HCT116 (cell line): ENCODE measurements around the gene ZGPAT.

Source experiments
- EZH2 ChIP-seq: fragments of 200-600 bp; sonication (generic); IDR thresholded peaks from 2 replicates; pipeline ENCODE4 v1.6.1; 2017; ENCODE audit warnings: antibody characterized with exemption, mixed run types
- JUND ChIP-seq: IDR thresholded peaks from 2 replicates; pipeline ENCODE4 v1.6.1; 2012
- SRF ChIP-seq: IDR thresholded peaks from 2 replicates; pipeline ENCODE4 v1.6.1; 2012; ENCODE audit warnings: low read depth
- TF ChIP-seq, protein P1 (sequence below): IDR thresholded peaks from 2 replicates; pipeline ENCODE4 v1.6.1; 2012; ENCODE audit warnings: low read depth
- TF ChIP-seq, protein P2 (sequence below), 3 experiments: fragments of 200-600 bp in 1 of 3; sonication (generic) in 1 of 3; IDR thresholded peaks in 2 of 3; conservative IDR thresholded peaks in 1 of 3; 2 replicates each; pipeline ENCODE4 v1.5.1; 2012 to 2017; ENCODE audit warnings: low read depth in 2 of 3, low read length in 2 of 3, antibody characterized with exemption in 1 of 3, borderline replicate concordance in 1 of 3, control low read depth in 1 of 3, mild to moderate bottlenecking in 1 of 3, mixed read lengths in 1 of 3, mixed run types in 1 of 3, moderate library complexity in 1 of 3; ENCODE audit not compliant: insufficient read depth in 1 of 3

DNA sequence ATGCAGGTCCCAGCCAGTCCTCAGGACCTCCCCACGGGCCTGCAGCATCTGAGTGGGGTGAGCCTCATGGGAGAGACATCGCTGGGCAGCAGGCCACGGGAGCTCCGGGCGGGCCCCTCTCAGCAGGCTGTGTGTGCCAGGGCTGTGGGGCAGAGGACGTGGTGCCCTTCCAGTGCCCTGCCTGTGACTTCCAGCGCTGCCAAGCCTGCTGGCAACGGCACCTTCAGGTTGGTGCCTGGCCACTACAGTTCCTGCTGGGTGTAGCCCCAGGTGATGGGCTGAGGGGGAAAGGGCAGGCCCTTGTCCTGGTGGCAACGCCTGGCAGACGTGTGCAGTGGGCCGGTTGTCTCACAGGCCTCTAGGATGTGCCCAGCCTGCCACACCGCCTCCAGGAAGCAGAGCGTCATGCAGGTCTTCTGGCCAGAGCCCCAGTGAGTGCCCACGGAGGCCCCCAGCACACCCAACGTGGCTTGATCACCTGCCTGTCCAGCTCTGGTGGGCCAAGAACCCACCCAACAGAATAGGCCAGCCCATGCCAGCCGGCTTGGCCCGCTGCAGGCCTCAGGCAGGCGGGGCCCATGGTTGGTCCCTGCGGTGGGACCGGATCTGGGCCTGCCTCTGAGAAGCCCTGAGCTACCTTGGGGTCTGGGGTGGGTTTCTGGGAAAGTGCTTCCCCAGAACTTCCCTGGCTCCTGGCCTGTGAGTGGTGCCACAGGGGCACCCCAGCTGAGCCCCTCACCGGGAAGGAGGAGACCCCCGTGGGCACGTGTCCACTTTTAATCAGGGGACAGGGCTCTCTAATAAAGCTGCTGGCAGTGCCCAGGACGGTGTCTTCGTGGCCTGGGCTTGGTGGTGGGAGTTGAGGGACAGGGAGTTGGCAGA lies 12.2 kb upstream of the ZGPAT start:
- TF ChIP-seq, protein P1, sequence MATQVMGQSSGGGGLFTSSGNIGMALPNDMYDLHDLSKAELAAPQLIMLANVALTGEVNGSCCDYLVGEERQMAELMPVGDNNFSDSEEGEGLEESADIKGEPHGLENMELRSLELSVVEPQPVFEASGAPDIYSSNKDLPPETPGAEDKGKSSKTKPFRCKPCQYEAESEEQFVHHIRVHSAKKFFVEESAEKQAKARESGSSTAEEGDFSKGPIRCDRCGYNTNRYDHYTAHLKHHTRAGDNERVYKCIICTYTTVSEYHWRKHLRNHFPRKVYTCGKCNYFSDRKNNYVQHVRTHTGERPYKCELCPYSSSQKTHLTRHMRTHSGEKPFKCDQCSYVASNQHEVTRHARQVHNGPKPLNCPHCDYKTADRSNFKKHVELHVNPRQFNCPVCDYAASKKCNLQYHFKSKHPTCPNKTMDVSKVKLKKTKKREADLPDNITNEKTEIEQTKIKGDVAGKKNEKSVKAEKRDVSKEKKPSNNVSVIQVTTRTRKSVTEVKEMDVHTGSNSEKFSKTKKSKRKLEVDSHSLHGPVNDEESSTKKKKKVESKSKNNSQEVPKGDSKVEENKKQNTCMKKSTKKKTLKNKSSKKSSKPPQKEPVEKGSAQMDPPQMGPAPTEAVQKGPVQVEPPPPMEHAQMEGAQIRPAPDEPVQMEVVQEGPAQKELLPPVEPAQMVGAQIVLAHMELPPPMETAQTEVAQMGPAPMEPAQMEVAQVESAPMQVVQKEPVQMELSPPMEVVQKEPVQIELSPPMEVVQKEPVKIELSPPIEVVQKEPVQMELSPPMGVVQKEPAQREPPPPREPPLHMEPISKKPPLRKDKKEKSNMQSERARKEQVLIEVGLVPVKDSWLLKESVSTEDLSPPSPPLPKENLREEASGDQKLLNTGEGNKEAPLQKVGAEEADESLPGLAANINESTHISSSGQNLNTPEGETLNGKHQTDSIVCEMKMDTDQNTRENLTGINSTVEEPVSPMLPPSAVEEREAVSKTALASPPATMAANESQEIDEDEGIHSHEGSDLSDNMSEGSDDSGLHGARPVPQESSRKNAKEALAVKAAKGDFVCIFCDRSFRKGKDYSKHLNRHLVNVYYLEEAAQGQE = no peak
- TF ChIP-seq SRF (no peak), EZH2 (no peak), JUND (no peak)
- TF ChIP-seq, protein P2, sequence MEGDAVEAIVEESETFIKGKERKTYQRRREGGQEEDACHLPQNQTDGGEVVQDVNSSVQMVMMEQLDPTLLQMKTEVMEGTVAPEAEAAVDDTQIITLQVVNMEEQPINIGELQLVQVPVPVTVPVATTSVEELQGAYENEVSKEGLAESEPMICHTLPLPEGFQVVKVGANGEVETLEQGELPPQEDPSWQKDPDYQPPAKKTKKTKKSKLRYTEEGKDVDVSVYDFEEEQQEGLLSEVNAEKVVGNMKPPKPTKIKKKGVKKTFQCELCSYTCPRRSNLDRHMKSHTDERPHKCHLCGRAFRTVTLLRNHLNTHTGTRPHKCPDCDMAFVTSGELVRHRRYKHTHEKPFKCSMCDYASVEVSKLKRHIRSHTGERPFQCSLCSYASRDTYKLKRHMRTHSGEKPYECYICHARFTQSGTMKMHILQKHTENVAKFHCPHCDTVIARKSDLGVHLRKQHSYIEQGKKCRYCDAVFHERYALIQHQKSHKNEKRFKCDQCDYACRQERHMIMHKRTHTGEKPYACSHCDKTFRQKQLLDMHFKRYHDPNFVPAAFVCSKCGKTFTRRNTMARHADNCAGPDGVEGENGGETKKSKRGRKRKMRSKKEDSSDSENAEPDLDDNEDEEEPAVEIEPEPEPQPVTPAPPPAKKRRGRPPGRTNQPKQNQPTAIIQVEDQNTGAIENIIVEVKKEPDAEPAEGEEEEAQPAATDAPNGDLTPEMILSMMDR (IDR thresholded peaks at IDR 0.05 in 2 of 3, conservative IDR thresholded peaks at IDR 0.05 in 1 of 3; ENCODE audit: borderline replicate concordance in 1 of 3, insufficient read depth in 1 of 3, low read depth in 2 of 3, low read length in 2 of 3) = no peak
